CD4-positive, alpha-beta T cell treated with Interferon alpha-2 for 1 hour (primary cell): Measurements from ENCODE around the gene PYROXD2.

ENCODE experiments used
- DNase-seq, 2 donors: peaks; one replicate each; pipeline ENCODE4 v3.0.0-alpha.2; 2020 to 2022

The PYROXD2 gene

DNA sequence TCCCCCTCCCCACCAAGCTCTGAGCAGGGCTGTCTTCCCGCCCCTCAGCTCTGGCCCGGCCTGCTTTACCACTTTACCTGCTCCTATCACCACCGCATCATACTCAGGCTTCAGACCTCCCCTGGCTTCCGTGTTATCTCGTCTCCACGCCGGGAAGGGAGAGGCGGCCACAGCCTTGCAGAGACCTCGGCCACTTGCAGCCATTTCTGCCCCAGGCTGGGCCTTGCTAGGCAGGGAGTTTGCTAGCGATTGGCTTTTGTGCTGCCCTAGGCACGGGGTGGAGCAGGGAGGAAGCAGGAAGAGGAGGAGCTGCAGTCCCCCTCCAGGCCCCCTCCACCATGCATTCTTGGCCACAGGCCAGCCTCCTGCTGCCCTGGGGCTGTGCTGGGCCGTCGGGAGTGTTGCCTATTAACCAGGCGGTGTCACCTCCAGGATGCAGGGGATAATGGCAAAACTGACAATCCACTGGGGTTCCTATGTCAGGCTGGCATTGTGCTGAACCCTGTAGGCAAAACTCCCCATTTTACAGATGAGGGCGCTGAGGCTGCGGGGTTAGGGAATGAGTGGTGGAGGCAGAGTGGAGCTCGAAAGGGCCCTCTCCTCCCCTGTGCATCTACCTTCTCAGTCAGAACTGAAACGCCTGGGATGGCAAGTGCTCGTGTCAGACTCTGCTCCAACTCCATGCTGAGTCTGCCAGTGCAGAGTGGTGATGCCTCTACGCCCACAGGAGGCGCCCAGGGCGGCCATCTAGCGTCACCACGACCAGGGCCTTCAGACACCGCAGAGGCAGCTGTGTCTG lies at the start of gene PYROXD2:
TSS of gene PYROXD2 (minus strand) at position 251 of the 799 bp plus-strand sequence. CDS start at position 204, 47 bp downstream.
- peak; percentile 46 to 70 for DNase-seq

DNA sequence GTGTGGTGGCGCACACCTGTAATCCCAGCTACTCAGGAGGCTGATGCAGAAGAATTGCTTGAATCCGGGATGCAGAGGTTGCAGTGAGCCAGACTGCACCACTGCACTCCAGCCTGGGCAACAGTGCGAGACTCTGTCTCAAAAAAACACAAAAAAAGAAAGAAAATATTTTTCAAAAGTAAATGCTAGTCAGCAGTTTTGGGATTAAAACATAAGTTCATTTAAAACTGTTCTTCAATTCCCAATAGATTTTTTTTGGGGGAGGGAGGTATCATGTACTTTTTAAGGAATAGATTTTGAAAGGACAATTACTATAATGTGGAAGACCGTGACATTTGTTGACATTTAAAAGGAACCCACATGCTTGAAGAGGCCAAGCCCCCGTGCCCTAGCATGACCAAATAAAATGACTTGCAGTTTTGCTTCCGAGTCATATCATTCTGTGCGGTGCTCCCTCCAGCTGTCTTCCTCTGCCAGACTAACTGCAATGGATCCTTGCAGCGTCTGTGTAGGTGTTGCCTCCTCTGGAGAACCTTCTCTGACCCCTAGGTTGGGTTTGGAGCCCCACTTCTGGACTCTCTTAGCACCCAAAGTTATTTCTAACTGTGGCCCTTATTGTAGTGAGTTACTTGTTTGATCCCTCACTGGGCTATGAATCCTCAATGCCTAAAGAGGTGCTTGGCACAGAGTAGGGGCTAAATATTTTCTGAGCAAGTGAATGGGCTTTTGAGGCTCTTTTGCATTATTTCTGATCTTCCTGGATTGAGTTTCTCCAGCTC lies 49.2 kb upstream of the PYROXD2 start:
- DNase-seq = no peak

GRCh38 chr10:98463016-98463415 lies 48.0 kb upstream of the PYROXD2 start:
- no peak for DNase-seq

DNA sequence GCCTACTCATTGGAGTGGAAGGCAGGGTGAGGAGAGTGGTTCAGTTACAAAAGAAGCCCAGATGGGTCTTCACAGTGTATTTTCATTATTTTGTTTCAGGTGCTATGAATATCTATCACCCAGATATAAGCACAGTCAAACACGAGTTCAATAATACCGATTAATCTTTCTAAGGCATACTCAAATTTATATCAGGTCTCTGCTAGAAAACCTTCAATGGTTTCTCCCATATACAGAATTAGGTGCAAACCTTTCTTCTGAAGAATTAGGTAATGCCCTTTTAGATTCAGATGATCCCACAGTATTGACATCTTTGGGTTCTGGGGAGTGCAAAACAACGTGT lies 46.5 kb upstream of the PYROXD2 start:
- DNase-seq = no peak

DNA sequence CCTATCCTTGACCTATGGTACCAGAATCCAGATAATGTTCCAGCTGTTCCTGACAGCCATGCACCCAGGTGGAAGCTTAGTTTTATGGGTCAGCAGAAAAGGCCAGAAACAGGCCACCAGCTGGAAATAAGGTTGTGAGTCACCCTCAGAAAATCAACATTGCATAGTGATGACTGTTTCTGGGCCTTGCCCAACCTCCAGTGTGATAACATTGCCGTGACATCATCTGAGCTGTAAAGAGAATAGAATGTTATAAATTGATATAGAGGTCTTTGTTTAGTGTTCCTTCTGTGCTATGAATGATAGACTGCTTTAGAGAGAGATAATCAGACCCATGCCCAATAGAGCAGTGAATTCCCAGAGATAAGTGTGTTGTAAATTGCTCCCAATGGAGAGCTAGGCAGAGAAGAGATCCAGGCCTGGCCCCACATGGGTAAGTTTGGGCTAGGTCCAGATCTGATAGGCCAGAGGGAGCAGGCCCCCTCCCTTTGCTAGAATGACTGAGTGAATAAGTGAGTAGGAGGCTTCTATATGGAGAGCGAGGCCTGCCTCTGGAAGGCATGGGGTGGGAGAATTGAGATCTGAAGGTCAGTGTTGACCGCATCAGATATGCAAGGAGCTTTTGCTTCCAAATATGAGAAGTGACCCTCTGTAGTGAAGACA lies 46.0 kb upstream of the PYROXD2 start:
- DNase-seq = no peak

GRCh38 chr10:98458809-98459784 lies 44.1 kb upstream of the PYROXD2 start:
- DNase-seq = no peak

- no peak for DNase-seq
These were observed 42.7 kb upstream of the PYROXD2 start for GRCh38 chr10:98457721-98458120.

DNA sequence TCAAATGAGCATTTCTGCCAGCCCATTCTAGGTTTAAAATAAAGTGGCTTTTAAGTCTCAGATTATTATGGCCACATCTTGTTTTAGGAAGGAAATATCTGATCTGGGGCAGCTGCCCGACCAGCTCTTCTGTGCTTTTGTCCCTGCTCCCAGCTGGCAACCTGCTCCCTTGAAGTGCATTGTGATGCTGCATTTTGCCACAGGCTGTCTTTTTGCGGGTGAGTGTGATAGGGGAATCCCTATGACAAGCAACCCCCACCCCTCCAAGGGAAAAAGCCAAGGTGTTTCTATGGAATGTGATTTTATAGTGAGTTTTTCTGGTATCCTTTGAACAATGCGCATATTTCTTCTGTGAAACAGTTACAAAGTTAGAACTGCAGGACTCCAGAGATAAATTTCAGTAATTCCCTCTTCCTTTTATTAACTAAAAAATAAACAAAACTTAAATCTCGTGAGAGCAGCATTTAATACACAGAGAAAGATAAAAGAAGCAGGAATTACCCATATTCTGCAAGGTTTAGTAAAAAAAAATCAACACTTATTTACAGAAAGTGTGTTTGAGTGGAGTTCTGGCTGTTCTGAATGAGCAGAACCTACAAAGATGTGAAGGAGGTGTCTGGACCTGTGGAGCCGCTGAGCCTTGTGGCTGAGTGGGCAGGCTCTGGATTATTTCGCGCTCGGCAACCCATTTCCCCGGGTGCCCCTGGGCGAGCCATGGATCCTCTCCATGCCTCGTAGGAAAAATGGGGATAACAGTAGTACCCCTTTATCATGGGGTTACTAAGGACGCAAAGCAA lies 41.9 kb upstream of the PYROXD2 start:
- DNase-seq = no peak

GRCh38 chr10:98456043-98456570 lies 41.1 kb upstream of the PYROXD2 start:
- DNase-seq = no peak

- DNase-seq = no peak
These were observed 38.7 kb upstream of the PYROXD2 start for GRCh38 chr10:98453729-98454128.

GRCh38 chr10:98450618-98451017 lies 35.6 kb upstream of the PYROXD2 start:
- no peak for DNase-seq

DNA sequence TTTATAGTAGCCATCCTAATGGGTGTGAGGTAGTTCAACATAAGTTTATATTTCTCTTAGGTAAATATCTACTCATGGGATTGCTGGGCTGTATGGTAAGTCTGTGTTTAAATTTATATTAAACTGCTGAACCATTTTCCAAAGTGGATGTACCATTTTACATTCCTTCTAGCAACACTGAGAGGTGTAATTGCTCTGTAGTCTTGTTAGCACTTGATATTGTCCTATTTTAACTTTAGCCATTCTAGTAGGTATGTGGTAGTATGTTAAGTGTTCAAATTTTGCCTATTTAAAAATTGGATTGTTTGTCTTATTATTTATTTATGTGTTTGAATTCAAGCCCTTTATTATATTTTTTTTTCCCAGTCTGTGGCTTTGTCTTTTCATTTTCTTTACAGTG lies 34.3 kb upstream of the PYROXD2 start:
- no peak for DNase-seq

DNA sequence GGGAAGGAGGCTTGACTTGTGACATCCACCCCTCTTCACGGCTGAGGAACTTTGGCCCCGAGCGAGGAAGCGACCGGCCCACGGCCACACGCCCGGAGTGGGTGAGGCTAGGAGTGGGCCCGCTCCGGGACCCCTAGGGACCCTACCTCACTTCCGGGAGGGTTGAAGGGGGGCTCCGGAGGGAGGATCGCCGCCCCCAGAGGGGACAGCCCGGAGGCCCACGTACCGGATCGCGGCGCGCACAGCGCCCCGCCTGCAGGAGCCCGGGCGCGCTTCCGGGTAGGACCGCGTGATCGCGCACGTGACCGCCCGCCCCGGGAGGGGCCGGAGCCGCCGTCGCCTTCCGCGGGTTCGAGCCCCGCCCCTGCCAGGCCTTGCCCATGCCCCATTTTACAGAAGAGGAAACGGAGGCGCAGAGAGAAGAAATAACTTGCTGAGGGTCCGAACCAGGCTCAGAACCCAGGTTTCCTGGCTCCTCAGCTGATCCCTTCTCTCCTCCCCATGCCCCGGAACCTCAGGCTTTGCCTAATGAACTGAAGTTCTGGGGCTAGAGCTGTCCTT lies 31.8 kb upstream of the PYROXD2 start, which contains the start of gene HPS1:
TSS of gene HPS1 (minus strand) at position 275 of the 561 bp plus-strand sequence. CDS start 3,695 bp downstream, outside the sequence.
- DNase-seq = peak; percentile 81

- DNase-seq = peak in 1 of 2 donors; percentile 41
These were observed 31.2 kb upstream of the PYROXD2 start for GRCh38 chr10:98446151-98446660.

GRCh38 chr10:98445200-98445812 lies 30.3 kb upstream of the PYROXD2 start:
- DNase-seq = no peak

DNA sequence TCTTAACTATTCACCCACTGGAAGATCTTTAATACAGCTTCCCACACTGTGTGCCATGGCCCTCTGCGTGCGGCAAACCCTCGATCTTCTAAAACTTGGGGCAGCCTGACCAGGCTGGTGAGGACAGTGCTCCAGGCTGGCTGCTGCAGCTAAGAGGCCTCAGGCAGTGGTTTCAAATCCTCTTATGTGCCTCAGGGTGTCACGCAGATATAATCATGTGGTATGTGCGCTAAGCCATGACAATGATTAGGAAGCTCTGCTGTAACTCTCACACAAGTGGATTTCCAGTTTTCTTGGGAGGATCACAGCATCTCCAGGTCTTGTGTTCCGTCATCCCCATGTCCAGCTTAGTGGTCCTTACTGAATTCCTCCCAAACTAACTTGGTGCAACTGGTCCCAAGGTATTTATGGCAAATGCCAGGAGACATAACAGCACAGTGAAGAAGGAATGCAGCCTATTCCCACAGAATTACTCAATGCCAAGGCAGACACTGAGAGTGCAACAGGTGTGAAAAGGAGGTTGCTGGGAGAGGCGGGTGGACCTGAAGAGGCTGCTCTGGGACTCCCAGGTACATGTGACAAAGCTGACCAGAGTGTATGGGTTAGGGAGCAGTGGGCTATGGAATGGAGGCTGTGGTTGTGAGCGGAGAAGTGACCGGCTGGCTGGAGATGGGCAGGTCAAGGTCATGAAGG lies 29.5 kb upstream of the PYROXD2 start:
- DNase-seq = no peak

DNA sequence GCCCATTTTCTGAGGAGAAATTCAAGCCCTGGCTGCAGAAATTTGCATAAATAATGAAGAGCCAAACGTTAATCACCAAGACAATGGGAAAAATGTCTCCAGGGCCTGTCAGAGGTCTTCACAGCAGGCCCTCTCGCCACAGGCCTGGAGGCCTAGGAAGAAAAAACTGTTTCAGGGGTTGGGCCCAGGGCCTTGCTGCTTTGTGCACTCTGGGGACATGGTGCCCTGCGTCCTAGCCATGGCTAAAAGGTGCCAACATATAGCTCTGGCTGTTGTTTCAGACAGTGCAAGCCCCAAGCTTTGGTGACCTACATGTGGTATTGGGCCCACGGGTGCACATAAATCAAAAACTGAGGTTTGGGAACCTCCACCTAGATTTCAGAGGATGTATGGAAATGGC lies 23.7 kb upstream of the PYROXD2 start:
- DNase-seq = no peak

GRCh38 chr10:98436704-98437103 lies 21.7 kb upstream of the PYROXD2 start:
- DNase-seq = no peak

GRCh38 chr10:98435178-98435577 lies 20.2 kb upstream of the PYROXD2 start:
- no peak for DNase-seq
